A549 (cell line): ENCODE results near the gene SUGCT. TPM values are rescaled to one million over a fixed set of nuclear protein-coding genes. Genes with fewer than 3 reads are reported as not detected.

Source experiments
- ATAC-seq, 2 experiments: fragments of 200-7000 bp in 1 of 2; fragments of >200 bp in 1 of 2; cut with Nextera tagmentation in 1 of 2; cut with Tn5 transposase in 1 of 2; 3 replicates each; pipeline versions ENCODE4 v1.8.0 to v1.9.1; 2018 to 2020; ENCODE audit warnings: mild to moderate bottlenecking in 1 of 2, moderate library complexity in 1 of 2
- CTCF ChIA-PET: fragments of 300-600 bp; sonication (Branson Sonifier 250); formaldehyde crosslinking; extraction: SDS; loops from one replicate; lab custom pipeline; 2021; ENCODE audit warnings: antibody characterized with exemption, inconsistent platforms; lab: Yijun Ruan, JAX
- POLR2A ChIA-PET: fragments of 350-600 bp; formaldehyde crosslinking; extraction: SDS; loops from one replicate; lab custom pipeline; 2021; ENCODE audit warnings: antibody characterized with exemption, inconsistent platforms; lab: Yijun Ruan, JAX
- DNase-seq, 2 experiments: peaks; one replicate each; pipeline versions ENCODE4 v3.0.0 to v3.0.0-alpha.2; 2011 to 2016; ENCODE audit warnings: low read depth in 1 of 2, low spot score in 1 of 2
- FAIRE-seq: peaks from 2 replicates; lab custom pipeline; 2011; peaks lifted over from hg19 to GRCh38; lab: Jason Lieb, UNC
- H3K27ac ChIP-seq, 2 experiments: fragments of >200 bp; sonication (Bioruptor Twin); formaldehyde crosslinking; 3 replicates each; pipeline ENCODE4 v1.5.1; 2016 to 2017
- H3K4me1 ChIP-seq: fragments of >200 bp; sonication (Bioruptor Twin); formaldehyde crosslinking; 3 replicates; pipeline ENCODE4 v1.6.1; 2016
- H3K4me2 ChIP-seq: fragments of >200 bp; sonication (Bioruptor Twin); formaldehyde crosslinking; 3 replicates; pipeline ENCODE4 v1.6.1; 2016
- H3K4me3 ChIP-seq: fragments of >200 bp; sonication (Bioruptor Twin); formaldehyde crosslinking; 3 replicates; pipeline ENCODE4 v1.5.1; 2016
- H3K9me3 ChIP-seq: fragments of >200 bp; sonication (Bioruptor Twin); formaldehyde crosslinking; 3 replicates; pipeline ENCODE4 v1.6.1; 2016
- ATOH8 ChIP-seq: fragments of 250-450 bp; sonication (Bioruptor Pico); IDR thresholded peaks from 2 replicates; pipeline ENCODE4 v1.5.0; 2020; ENCODE audit warnings: low read depth, mild to moderate bottlenecking, moderate library complexity
- BCL3 ChIP-seq: fragments of >200 bp; sonication (Bioruptor Twin); formaldehyde crosslinking; IDR thresholded peaks from 3 replicates; pipeline ENCODE4 v1.6.1; 2016
- BHLHE40 ChIP-seq: IDR thresholded peaks from 2 replicates; pipeline ENCODE4 v1.6.1; 2012; ENCODE audit warnings: low read depth, low read length, inconsistent platforms
- CEBPB ChIP-seq, 2 experiments: fragments of >200 bp in 1 of 2; sonication (Bioruptor Twin) in 1 of 2; formaldehyde crosslinking in 1 of 2; IDR thresholded peaks; 2 replicates each; pipeline ENCODE4 v1.6.1; 2012 to 2016
- CHD2 ChIP-seq: fragments of 150-350 bp; IDR thresholded peaks from 2 replicates; pipeline ENCODE4 v1.6.1; 2014; ENCODE audit warnings: low read length; ENCODE audit not compliant: partially characterized antibody
- CHD4 ChIP-seq: fragments of 200-600 bp; sonication (generic); IDR thresholded peaks from 2 replicates; pipeline ENCODE4 v1.6.1; 2016; ENCODE audit warnings: antibody characterized with exemption, mild to moderate bottlenecking, borderline replicate concordance
- EHMT2 ChIP-seq: fragments of 200-600 bp; sonication (generic); IDR thresholded peaks from 2 replicates; pipeline ENCODE4 v1.6.1; 2016; ENCODE audit warnings: antibody characterized with exemption, low read depth, mild to moderate bottlenecking, moderate library complexity
- EP300 ChIP-seq, 2 experiments: fragments of >200 bp; sonication (Bioruptor Twin); formaldehyde crosslinking; IDR thresholded peaks; 2 replicates in 1 of 2; 3 replicates in 1 of 2; pipeline ENCODE4 v1.6.1; 2016 to 2017
- ESRRA ChIP-seq: fragments of 150-350 bp; IDR thresholded peaks from 2 replicates; pipeline ENCODE4 v1.6.1; 2014; ENCODE audit warnings: mild to moderate bottlenecking, low read length, borderline replicate concordance
- FOSB ChIP-seq: fragments of 250-450 bp; sonication (Bioruptor Pico); IDR thresholded peaks from 2 replicates; pipeline ENCODE4 v1.5.0; 2020; ENCODE audit warnings: mild to moderate bottlenecking, moderate library complexity
- GATA3 ChIP-seq: IDR thresholded peaks from 2 replicates; pipeline ENCODE4 v1.6.1; 2012; ENCODE audit warnings: borderline replicate concordance
- HES2 ChIP-seq: fragments of >200 bp; sonication (Bioruptor Twin); formaldehyde crosslinking; IDR thresholded peaks from 2 replicates; pipeline ENCODE4 v1.6.1; 2016
- JUN ChIP-seq, 2 experiments: fragments of >200 bp; sonication (Bioruptor Twin); formaldehyde crosslinking; IDR thresholded peaks; 2 replicates in 1 of 2; 3 replicates in 1 of 2; pipeline ENCODE4 v1.6.1; 2016 to 2017
- MAZ ChIP-seq: fragments of 150-350 bp; IDR thresholded peaks from 2 replicates; pipeline ENCODE4 v1.6.1; 2014; ENCODE audit warnings: antibody characterized with exemption, low read depth, low read length, borderline replicate concordance
- NR3C1 ChIP-seq: fragments of >200 bp; sonication (Bioruptor Twin); formaldehyde crosslinking; IDR thresholded peaks from 3 replicates; pipeline ENCODE4 v1.6.1; 2017
- RAD21 ChIP-seq, 2 experiments: fragments of >200 bp in 1 of 2; sonication (Bioruptor Twin) in 1 of 2; formaldehyde crosslinking in 1 of 2; IDR thresholded peaks in 1 of 2; conservative IDR thresholded peaks in 1 of 2; 2 replicates in 1 of 2; 3 replicates in 1 of 2; pipeline ENCODE4 v1.6.1; 2012 to 2018; ENCODE audit warnings: inconsistent platforms in 1 of 2
- RARB ChIP-seq: fragments of 250-450 bp; sonication (Bioruptor Pico); IDR thresholded peaks from 2 replicates; pipeline ENCODE4 v1.8.0; 2021; ENCODE audit warnings: mild to moderate bottlenecking, moderate library complexity
- RCOR1 ChIP-seq: fragments of 150-350 bp; IDR thresholded peaks from 2 replicates; pipeline ENCODE4 v1.6.1; 2014; ENCODE audit warnings: antibody characterized with exemption, low read length, low read depth
- SMC3 ChIP-seq: fragments of >200 bp; sonication (Bioruptor Twin); formaldehyde crosslinking; IDR thresholded peaks from 3 replicates; pipeline ENCODE4 v1.6.1; 2018; ENCODE audit warnings: inconsistent platforms
- SREBF2 ChIP-seq: fragments of 450-650 bp; IDR thresholded peaks from 2 replicates; pipeline ENCODE4 v1.6.1; 2014; ENCODE audit warnings: mild to moderate bottlenecking, moderate library complexity
- TFCP2L1 ChIP-seq: fragments of 250-450 bp; sonication (Bioruptor Pico); IDR thresholded peaks from 2 replicates; pipeline ENCODE4 v1.5.0; 2021; ENCODE audit warnings: mild to moderate bottlenecking
- USF2 ChIP-seq: fragments of 450-650 bp; IDR thresholded peaks from 2 replicates; pipeline ENCODE4 v1.6.1; 2014; ENCODE audit warnings: antibody characterized with exemption
- ZC3H11A ChIP-seq: fragments of 450-650 bp; IDR thresholded peaks from 2 replicates; pipeline ENCODE4 v1.6.1; 2014; ENCODE audit warnings: antibody characterized with exemption, mild to moderate bottlenecking
- WGBS: methylation state at CpG from one replicate; pipeline ENCODE4 v1.1.6; 2017; ENCODE audit errors: missing lambda C conversion rate; 5-methylcytosine and 5-hydroxymethylcytosine counted together
- polyA plus RNA-seq, 4 experiments: library from polyadenylated mRNA; depleted of rRNA in 3 of 4; stranded (reverse); fragments of >200 nt; fragmentation: RNase III in 1 of 4; extraction: RNeasy Plus Mini Kit Qiagen cat#74134 plus additional on column Dnase treatment in 1 of 4; gene quantifications; 2 replicates in 3 of 4; 3 replicates in 1 of 4; pipeline ENCODE4 v1.2.3, GENCODE V29; 2011 to 2017

The SUGCT gene
- polyA plus RNA-seq, 2 of the 4 experiments (the other 2 are of a cell fraction), result 1.4 to 1.6 TPM

GRCh38 chr7:40747856-40748255 lies 613.1 kb downstream of the SUGCT start (continued):
- TF ChIP-seq USF2, result no peak

- no peak overlapping the region for H3K4me2 ChIP-seq
Measured at GRCh38 chr7:40749877-40750276, 615.1 kb downstream of the SUGCT start.

GRCh38 chr7:40753455-40753854 lies 618.6 kb downstream of the SUGCT start:
- Histone ChIP-seq H3K27ac (no peak overlapping the region), H3K4me1 (no peaks in the 10 kb centered on the region), H3K9me3 (no peaks in the 10 kb centered on the region; the same call in 2 of the 3 replicates), H3K4me3 (no peak overlapping the region), H3K4me2 (no peak overlapping the region)
- WGBS, result 7% methylated on average over 2 of the region's 2 CpGs
- DNase-seq (no peak), FAIRE-seq (no peak), ATAC-seq (no peak)
- ChIA-PET CTCF (no interaction called here), POLR2A (interaction anchor here (0.5 kb wide), 1 partner anchor 206 kb away, joined by 4 read pairs; no protein-coding TSS in a partner anchor)
- TF ChIP-seq CHD2 (no peak), MAZ (no peak), TFCP2L1 (CRISPR knock-in tag) (no peak)

More at GRCh38 chr7:40749877-40750276, 615.1 kb downstream of the SUGCT start:
- TF ChIP-seq EP300 (IDR thresholded peaks at IDR 0.05), result no peak
- TF ChIP-seq NR3C1, result no peak
- no peak for TF ChIP-seq EHMT2
- TF ChIP-seq BHLHE40, result no peak
- no peak for TF ChIP-seq RARB (CRISPR knock-in tag)
- no peak for TF ChIP-seq SREBF2
- TF ChIP-seq JUN (IDR thresholded peaks at IDR 0.05), result no peak
- TF ChIP-seq GATA3, result no peak
- TF ChIP-seq ESRRA, result no peak
- no peak for TF ChIP-seq CEBPB (IDR thresholded peaks at IDR 0.05)
- FAIRE-seq (no peak), DNase-seq (no peak), ATAC-seq (no peak)
- no peak overlapping the region for H3K4me3 ChIP-seq
- no peaks in the 10 kb centered on the region for H3K4me1 ChIP-seq
- WGBS, result 6% methylated on average over 5 of the region's 5 CpGs
- no peaks in the 10 kb centered on the region; the same call in 2 of the 3 replicates for H3K9me3 ChIP-seq
- POLR2A ChIA-PET, result no interaction called here
- no peak overlapping the region for H3K27ac ChIP-seq
- CTCF ChIA-PET, result interaction anchor here (2.7 kb wide), 1 partner anchor 12 kb away, joined by 7 read pairs; no protein-coding TSS in a partner anchor

- no peak for DNase-seq
- CTCF ChIA-PET, result no interaction called here
- H3K9me3 ChIP-seq, result no peaks in the 10 kb centered on the region
- POLR2A ChIA-PET, result no interaction called here
- TF ChIP-seq BCL3 (no peak), FOSB (CRISPR knock-in tag) (no peak), SMC3 (no peak), USF2 (no peak), ATOH8 (no peak), RAD21 (conservative IDR thresholded peaks at IDR 0.05 in 1 of 2, IDR thresholded peaks at IDR 0.05 in 1 of 2) (no peak), CHD4 (no peak), HES2 (no peak), CHD2 (no peak), MAZ (no peak), RCOR1 (no peak), ZC3H11A (no peak)
- FAIRE-seq, result no peak
- WGBS, result 3% methylated on average over 2 of the region's 2 CpGs
- H3K4me3 ChIP-seq, result no peak overlapping the region
- no peak for ATAC-seq
- no peak overlapping the region for H3K4me2 ChIP-seq
- H3K4me1 ChIP-seq, result no peaks in the 10 kb centered on the region
- no peak overlapping the region for H3K27ac ChIP-seq
Measured at GRCh38 chr7:40755438-40755837, 620.6 kb downstream of the SUGCT start.
